Skin epidermis (tissue), 12 donors: ENCODE measurements around the gene EPHA8.

Experiments used
- H3K27ac ChIP-seq, 21 experiments: fragments of 200-600 bp; sonication (generic) in 11 of 21; one replicate each; pipeline ENCODE4 v1.5.0; 2020; ENCODE audit warnings: mild to moderate bottlenecking in 3 of 21, inconsistent platforms in 2 of 21, moderate library complexity in 2 of 21
- H3K4me3 ChIP-seq, 7 experiments: fragments of 200-600 bp; sonication (generic) in 2 of 7; one replicate each; pipeline ENCODE4 v1.5.0; 2020; ENCODE audit warnings: inconsistent platforms in 2 of 7, mild to moderate bottlenecking in 2 of 7, moderate library complexity in 1 of 7

EPHA8 gene

DNA sequence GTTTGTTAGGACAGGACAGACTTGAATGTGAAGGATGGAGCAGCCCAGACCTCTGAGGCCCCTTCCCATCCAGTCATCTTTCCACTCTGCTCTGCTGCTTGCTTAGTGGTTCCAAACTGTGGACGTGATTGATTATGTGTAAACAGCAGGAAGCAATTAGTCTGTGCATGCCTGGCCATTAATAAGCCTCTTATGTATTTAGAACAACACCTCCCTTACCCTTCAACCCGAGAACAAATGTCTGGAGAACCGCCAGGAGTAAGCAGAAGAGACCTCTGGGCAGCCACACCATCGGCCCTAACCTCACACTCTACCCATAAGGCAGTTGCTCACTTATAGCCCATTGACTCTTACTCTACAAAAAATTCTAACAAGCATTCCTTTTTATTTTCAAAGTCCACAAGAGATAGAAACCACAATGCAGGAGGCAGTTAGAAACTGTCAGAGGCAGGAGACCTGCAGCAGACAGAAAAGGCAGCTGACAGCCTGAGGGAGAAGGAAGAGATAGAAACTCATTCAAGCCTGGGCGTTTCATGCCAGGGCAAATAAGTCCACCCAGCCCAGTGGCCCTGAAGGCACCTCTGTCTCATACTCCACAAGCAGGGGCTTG is 5.8 kb upstream of the EPHA8 start:
- peak overlapping the region in 1 of 21 experiments; percentile 32 for H3K27ac ChIP-seq

DNA sequence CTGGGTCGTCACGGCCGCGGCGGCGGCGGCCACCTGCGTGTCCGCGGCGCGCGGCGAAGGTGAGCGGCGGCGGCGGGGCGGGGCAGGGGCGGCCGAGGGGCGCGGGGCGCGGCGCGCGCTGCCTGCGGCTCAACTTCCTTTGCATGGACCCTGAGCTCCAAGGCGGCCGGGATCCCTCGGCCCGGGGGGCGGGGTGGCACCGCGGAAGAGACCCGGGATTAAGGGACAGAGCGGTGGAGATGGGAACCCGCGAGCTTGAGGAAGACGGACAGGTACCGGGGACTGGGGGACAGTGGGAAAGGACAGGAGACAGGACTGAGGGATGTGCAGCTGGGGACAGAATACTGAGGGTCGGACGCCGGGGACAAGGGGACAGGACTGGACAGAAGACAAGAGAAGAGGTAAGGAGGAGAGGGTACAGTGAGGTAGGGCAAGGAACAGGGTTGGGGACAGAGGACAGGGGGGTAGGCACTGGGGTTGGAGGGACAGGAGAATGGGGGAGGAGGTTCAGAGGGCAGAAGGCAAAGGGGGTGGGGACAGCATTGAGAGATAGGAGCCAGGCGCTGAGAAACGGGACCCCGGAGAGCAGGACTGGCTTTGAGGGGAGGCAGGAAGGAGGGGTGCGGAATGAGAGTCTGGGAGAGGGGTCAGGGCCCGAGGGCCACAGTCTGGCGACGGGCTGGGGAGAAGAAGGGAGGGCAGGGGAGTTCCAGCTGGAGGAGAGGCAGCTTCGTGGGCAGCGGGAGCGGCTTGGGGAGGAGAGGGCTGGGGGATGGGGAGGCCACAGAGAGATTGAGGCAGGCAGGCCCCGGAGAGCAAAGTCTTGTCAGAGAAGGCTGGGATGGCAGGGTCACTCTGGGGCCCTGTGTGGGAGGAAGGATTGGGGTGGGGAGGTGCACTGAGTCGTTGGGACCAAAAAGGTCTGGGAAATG is 648 bp downstream of the EPHA8 start:
- no peak overlapping the region for H3K4me3 ChIP-seq
- no peak overlapping the region for H3K27ac ChIP-seq

More for the DNA sequence above, 5.8 kb upstream of the EPHA8 start:
- no peak overlapping the region for H3K4me3 ChIP-seq

- H3K27ac ChIP-seq = no peak overlapping the region
- H3K4me3 ChIP-seq = no peak overlapping the region
These were observed 2.9 kb downstream of the EPHA8 start for GRCh38 chr1:22566161-22566560.

- H3K27ac ChIP-seq = no peak overlapping the region
- H3K4me3 ChIP-seq = no peak overlapping the region
These were observed 3.9 kb downstream of the EPHA8 start for GRCh38 chr1:22567197-22567596.

GRCh38 chr1:22567994-22568393 is 4.7 kb downstream of the EPHA8 start:
- Histone ChIP-seq H3K27ac (no peak overlapping the region), H3K4me3 (no peak overlapping the region)

DNA sequence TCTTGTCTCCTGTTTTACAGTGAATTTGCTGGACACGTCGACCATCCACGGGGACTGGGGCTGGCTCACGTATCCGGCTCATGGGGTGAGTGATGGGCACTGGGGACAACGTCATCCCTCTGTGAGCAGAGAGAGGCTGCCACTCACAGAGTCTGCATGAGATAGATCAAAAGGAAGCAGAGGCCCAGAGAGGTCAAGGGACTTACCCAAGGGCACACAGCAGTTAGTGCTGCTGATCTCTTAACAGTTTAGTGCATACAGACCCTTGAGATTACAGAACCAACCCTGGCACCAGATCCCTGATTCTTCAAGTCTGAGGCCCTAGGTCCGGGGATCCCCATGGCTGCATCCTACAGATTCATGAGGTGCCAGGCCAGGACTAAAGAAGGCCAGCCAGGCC is 6.0 kb downstream of the EPHA8 start:
- no peak overlapping the region for H3K27ac ChIP-seq
- H3K4me3 ChIP-seq = no peak overlapping the region

DNA sequence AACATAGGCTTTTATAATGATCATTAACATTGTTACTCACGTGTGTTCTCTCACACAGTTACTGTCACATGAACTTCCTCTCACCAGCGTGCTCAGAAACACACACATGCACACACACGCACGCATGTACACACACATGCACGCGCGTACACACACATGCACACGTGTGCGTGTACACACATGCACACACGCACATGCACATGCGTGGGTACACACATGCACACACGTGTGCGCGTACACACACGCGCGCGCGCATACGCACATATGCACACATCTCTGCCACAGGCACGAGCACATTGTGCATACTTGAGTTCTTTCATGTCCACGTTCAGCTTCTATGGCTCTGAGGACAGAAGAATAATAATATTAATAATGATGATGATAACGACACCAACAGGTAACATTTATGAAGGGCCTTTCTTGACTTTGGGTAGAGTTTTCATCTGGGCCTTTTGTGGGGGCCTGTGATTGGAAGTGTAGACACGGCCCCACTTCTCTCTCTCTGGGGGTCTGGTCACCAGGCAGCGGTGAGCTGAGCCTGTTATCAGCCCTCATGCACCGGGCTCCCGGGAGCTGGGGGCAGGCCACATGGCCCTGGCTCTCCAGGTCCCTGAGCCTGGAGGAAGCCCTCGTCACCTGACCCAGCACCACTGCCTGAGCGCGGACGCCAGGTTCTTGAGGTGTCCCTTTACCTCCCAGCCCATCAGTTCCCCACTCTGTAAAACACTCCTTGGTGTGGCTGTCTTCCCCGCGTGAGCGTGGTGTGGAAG is 7.0 kb downstream of the EPHA8 start:
- no peak overlapping the region for H3K27ac ChIP-seq
- no peak overlapping the region for H3K4me3 ChIP-seq

- Histone ChIP-seq H3K27ac (no peak overlapping the region), H3K4me3 (no peak overlapping the region)
These were observed 9.5 kb downstream of the EPHA8 start for GRCh38 chr1:22572818-22573217.

DNA sequence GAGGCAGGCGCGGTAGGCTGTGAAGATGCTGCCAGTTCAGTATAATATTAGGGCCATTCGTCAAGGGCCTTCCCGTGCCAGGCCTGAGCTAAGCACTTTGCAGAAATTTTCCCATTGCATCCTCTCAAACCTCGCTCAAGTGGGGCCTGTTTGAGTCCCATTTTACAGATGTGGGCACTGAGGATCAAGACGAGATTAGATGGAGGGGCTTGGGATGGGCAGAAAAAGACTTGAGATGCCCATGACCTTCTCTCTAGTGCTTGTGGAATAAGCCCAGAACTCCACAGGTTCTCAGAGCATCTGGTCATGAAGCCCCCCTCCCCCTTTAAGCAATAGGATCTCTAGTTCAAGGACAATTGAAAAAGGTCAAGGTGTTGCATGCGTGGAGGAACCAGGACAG is 9.9 kb downstream of the EPHA8 start:
- Histone ChIP-seq H3K27ac (no peak overlapping the region), H3K4me3 (no peak overlapping the region)

DNA sequence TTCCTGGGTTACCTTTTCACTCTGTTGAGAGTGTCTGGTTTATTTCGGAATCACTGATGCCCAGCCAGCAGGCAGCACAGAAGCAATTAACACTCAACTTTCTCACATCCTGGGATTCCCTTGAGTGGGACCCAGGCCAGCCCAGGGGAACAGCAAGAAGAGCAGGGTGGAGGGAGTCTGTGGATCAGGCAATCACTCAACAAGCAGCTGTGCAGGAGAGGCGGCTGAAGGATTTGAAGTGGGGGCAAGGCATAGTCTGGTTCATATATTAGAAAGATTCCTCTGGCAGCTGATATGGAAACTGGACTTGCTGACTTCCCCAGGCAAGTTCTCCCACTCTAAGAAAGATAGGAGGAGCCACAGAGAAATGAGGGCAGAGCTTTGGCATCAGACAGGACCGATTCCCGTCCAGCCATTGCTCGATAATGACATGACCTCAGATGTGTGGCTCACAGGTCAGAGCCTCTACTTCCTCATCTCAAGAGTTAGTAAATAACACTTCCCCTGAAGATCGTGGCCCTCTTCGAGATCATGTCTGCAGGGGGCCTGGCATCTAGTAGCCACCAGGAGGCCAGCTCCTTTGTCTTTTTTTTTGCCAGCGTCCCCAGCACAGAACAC is 12.4 kb downstream of the EPHA8 start:
- Histone ChIP-seq H3K27ac (no peak overlapping the region), H3K4me3 (no peak overlapping the region)

DNA sequence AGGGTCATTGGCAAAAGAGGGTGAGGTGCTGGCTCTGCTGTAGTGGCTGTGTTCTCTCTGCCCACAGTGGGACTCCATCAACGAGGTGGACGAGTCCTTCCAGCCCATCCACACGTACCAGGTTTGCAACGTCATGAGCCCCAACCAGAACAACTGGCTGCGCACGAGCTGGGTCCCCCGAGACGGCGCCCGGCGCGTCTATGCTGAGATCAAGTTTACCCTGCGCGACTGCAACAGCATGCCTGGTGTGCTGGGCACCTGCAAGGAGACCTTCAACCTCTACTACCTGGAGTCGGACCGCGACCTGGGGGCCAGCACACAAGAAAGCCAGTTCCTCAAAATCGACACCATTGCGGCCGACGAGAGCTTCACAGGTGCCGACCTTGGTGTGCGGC is 12.9 kb downstream of the EPHA8 start:
- H3K4me3 ChIP-seq = no peak overlapping the region

GRCh38 chr1:22576617-22577016 is 13.3 kb downstream of the EPHA8 start:
- H3K4me3 ChIP-seq = no peak overlapping the region

More for the DNA sequence above, 12.9 kb downstream of the EPHA8 start:
- no peak overlapping the region for H3K27ac ChIP-seq

DNA sequence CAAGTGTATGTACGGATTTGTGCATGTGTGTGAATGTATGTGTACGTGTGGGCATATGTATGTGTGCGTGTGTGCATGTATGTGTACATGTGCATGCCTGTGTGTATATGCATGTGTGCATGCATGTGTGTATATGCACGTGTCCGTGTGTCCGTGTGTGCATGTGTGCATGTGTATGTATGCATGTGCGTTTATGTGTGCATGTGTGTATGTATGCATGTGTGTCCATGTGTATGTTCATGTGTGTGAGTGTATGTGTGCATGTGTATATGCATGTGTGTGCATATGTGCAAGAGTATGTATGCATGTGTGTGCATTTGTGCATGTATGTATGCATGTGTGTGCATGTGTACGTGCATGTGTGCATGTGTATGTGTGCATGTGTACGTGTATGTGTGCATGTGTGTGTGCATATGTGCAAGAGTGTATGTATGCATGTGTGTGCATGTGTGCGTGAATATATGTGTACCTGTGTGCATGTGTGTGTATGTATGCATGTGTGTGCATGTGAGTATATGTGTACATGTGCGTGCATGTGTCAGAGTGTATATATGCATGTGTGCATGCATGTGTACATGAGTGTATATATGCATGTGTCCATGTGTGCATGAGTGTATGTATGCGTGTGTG is 15.6 kb downstream of the EPHA8 start:
- H3K4me3 ChIP-seq = no peak overlapping the region
- H3K27ac ChIP-seq = no peak overlapping the region

More at GRCh38 chr1:22576617-22577016, 13.3 kb downstream of the EPHA8 start:
- H3K27ac ChIP-seq = no peak overlapping the region

DNA sequence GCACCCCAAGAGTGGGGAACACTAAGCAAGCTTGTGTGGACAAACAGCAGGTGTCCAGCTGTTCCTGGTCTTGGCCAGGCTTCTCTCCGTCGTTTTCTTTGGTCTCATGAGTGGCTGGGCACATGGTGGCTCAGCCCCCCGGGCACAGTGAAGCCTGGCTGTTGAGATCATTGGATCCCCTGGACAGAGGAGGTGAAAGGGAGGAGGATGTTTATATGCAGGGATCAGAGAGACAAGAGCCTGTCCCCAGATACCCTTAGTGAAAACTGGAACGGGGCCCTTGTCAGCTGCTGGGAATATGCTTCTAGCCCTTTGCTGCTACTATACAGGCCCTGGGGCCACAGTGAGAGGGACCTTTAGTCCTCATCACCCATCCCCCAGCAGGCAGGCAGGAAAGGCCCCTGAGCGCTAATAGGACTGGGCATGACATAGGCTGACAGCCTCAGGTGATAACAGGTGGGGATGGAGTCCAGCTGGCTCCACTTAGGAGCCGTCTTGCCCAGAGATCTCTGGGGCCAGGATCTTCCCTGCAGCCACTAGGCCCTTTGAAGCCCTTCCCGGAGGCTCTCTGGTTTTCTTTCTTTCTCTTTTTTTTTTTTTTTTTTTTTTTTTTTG is 16.4 kb downstream of the EPHA8 start:
- H3K27ac ChIP-seq = no peak overlapping the region

DNA sequence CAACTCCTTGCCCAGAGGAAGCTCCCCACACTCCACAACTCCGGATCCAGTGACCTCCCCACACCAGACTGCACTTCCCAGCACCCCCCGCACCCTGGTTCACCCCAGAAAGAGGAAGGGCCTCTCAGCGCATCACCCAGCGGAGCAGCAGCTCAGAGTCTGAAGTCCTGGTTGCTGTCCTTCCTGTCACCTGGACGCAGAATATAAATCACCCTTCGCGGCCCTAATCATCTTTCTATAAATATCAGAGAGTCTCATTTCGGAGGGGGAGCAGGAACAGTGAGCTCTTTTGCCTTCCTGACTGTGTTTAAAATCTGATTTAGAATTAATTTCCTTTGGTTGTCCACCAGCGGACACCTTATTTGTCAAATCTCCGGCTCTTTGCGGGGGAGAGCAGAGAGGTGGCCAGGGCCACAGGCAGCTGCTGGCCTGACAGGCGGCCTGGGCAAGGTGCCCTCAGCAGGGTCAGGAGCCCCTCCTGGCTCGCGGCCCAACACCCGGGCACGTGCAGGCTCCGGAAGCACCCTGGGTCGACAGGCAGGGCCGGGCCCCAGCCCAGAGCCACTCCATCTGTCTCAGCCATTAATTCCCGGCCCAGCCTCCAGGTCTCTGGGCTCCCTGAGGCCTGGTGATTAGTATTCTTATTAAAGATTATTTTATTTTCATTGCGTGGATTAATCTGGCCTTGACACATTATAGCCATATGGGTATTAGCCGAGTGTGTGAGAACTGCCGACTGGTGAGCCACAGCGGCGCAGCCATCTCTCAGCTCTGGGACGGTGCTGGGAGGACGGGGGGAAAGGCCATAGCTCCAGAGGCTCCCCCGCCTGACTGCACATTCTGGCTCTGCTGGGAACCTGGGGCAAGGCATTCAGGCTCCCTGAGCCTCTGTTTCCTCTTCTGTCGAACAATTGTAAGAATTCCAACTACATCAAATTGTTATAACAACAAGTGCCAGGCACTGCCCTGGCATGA is 19.7 kb downstream of the EPHA8 start:
- no peak overlapping the region for H3K4me3 ChIP-seq
- no peak overlapping the region for H3K27ac ChIP-seq

More for the DNA sequence above, 16.4 kb downstream of the EPHA8 start:
- no peak overlapping the region for H3K4me3 ChIP-seq

GRCh38 chr1:22584001-22584562 is 20.8 kb downstream of the EPHA8 start:
- no peak overlapping the region for H3K27ac ChIP-seq
- no peak overlapping the region for H3K4me3 ChIP-seq

GRCh38 chr1:22584970-22585369 is 21.7 kb downstream of the EPHA8 start:
- no peak overlapping the region for H3K4me3 ChIP-seq
- no peak overlapping the region for H3K27ac ChIP-seq

- Histone ChIP-seq H3K4me3 (no peak overlapping the region), H3K27ac (no peak overlapping the region)
These were observed 22.2 kb downstream of the EPHA8 start for GRCh38 chr1:22585471-22585870.
